GM12878 (cell line): Measurements from ENCODE around the gene GRAMD1C. TPM values are rescaled to one million over a fixed set of nuclear protein-coding genes. Genes with fewer than 3 reads are reported as not detected.

ENCODE experiments used
- ATAC-seq: fragments of 200-7000 bp; cut with Tn5 transposase; 3 replicates; pipeline ENCODE4 v1.9.1; 2020; ENCODE audit warnings: mild to moderate bottlenecking, moderate library complexity
- BruUV-seq: library from RNA; stranded (reverse); fragments of 400-500 nt; replicated peaks from 2 replicates; lab custom pipeline; 2021; lab: Mats Ljungman, UMichigan
- CTCF ChIA-PET: fragments of 300-600 bp; sonication (Branson Sonifier 250); formaldehyde crosslinking; extraction: SDS; loops from one replicate; lab custom pipeline; 2021; ENCODE audit warnings: inconsistent platforms; lab: Yijun Ruan, JAX
- POLR2A ChIA-PET: fragments of 350-600 bp; formaldehyde crosslinking; extraction: SDS; loops from one replicate; lab custom pipeline; 2021; ENCODE audit warnings: inconsistent platforms; lab: Charles Lee
- RAD21 ChIA-PET: fragments of 300-600 bp; sonication (Branson Sonifier 250); formaldehyde crosslinking; loops from one replicate; lab custom pipeline; 2023; ENCODE audit warnings: antibody characterized with exemption; ENCODE audit not compliant: unreplicated experiment; lab: Charles Lee
- SMC1A ChIA-PET: fragments of 300-600 bp; sonication (Branson Sonifier 250); formaldehyde crosslinking; loops from one replicate; lab custom pipeline; 2023; ENCODE audit not compliant: unreplicated experiment, uncharacterized antibody; lab: Charles Lee
- DNase-seq: peaks from one replicate; pipeline ENCODE4 v3.0.0-alpha.2; 2011; ENCODE audit warnings: low read depth, low spot score
- FAIRE-seq: peaks from 3 replicates; lab custom pipeline; 2011; peaks lifted over from hg19 to GRCh38; lab: Jason Lieb, UNC
- H2AFZ ChIP-seq: 2 replicates; pipeline ENCODE4 v1.6.0; 2011; ENCODE audit warnings: low read depth, low read length, control low read depth; ENCODE audit not compliant: control insufficient read depth
- H3K27ac ChIP-seq: 2 replicates; pipeline ENCODE4 v1.5.1; 2011; ENCODE audit warnings: control low read depth; ENCODE audit not compliant: control insufficient read depth, insufficient read depth
- H3K27me3 ChIP-seq, 2 experiments: replicated peaks in 1 of 2; 2 replicates each; pipeline versions ENCODE4 v1.6.0 to v1.6.1; 2011; ENCODE audit warnings: low read length in 1 of 2; ENCODE audit not compliant: control insufficient read depth in 2 of 2, insufficient read depth in 2 of 2
- H3K36me3 ChIP-seq, 2 experiments: 2 replicates each; pipeline ENCODE4 v1.5.1; 2011; ENCODE audit warnings: low read length in 1 of 2; ENCODE audit not compliant: control insufficient read depth in 2 of 2, insufficient read depth in 2 of 2
- H3K4me1 ChIP-seq: 2 replicates; pipeline ENCODE4 v1.6.1; 2011; ENCODE audit warnings: mild to moderate bottlenecking, low read length, moderate library complexity, mixed read lengths; ENCODE audit not compliant: control insufficient read depth, insufficient read depth
- H3K4me2 ChIP-seq: 2 replicates; pipeline ENCODE4 v1.6.0; 2011; ENCODE audit warnings: control low read depth; ENCODE audit not compliant: control insufficient read depth, insufficient read depth
- H3K4me3 ChIP-seq: fragments of 200-600 bp; sonication (generic); 2 replicates; pipeline ENCODE4 v1.5.1; 2016
- H3K79me2 ChIP-seq: 2 replicates; pipeline ENCODE4 v1.6.0; 2011; ENCODE audit warnings: low read length; ENCODE audit not compliant: control insufficient read depth, insufficient read depth
- H3K9ac ChIP-seq: 2 replicates; pipeline ENCODE4 v1.8.0; 2011; ENCODE audit warnings: low read length, control low read depth, mixed read lengths; ENCODE audit not compliant: control insufficient read depth, insufficient read depth
- H3K9me3 ChIP-seq: replicated peaks from 3 replicates; pipeline ENCODE4 v1.5.1; 2011; ENCODE audit warnings: mild to moderate bottlenecking, low read length; ENCODE audit not compliant: control insufficient read depth, insufficient read depth
- H4K20me1 ChIP-seq: 2 replicates; pipeline ENCODE4 v1.6.0; 2011; ENCODE audit not compliant: control insufficient read depth, insufficient read depth
- BMI1 ChIP-seq: fragments of 450-650 bp; IDR thresholded peaks from 2 replicates; pipeline ENCODE4 v1.6.1; 2016; ENCODE audit warnings: mild to moderate bottlenecking, moderate library complexity, borderline replicate concordance
- CREB1 ChIP-seq: IDR thresholded peaks from 2 replicates; pipeline ENCODE4 v1.6.1; 2012; ENCODE audit warnings: low read depth, mild to moderate bottlenecking, inconsistent platforms
- E2F8 ChIP-seq: fragments of 450-650 bp; IDR thresholded peaks from 2 replicates; pipeline ENCODE4 v1.6.1; 2018; ENCODE audit warnings: mild to moderate bottlenecking, low read depth, moderate library complexity; ENCODE audit not compliant: partially characterized antibody
- FOXK2 ChIP-seq: fragments of 450-650 bp; IDR thresholded peaks from 2 replicates; pipeline ENCODE4 v1.6.1; 2017; ENCODE audit warnings: mild to moderate bottlenecking, moderate library complexity
- NFYA ChIP-seq: IDR thresholded peaks from 2 replicates; pipeline ENCODE4 v1.6.1; 2011; ENCODE audit warnings: low read depth, mild to moderate bottlenecking, low read length, improper control_type of control experiment, borderline replicate concordance
- RCOR1 ChIP-seq: conservative IDR thresholded peaks from 2 replicates; pipeline ENCODE4 v1.6.1; 2012; ENCODE audit warnings: low read depth, low read length, improper control_type of control experiment
- REST ChIP-seq: IDR thresholded peaks from 2 replicates; pipeline ENCODE4 v1.6.1; 2012; ENCODE audit warnings: mild to moderate bottlenecking, low read depth, low read length
- SIX5 ChIP-seq: IDR thresholded peaks from 2 replicates; pipeline ENCODE4 v1.6.1; 2011; ENCODE audit warnings: mild to moderate bottlenecking, low read depth, low read length, moderate library complexity; ENCODE audit not compliant: severe bottlenecking
- SRF ChIP-seq, 2 experiments: IDR thresholded peaks; 2 replicates each; pipeline ENCODE4 v1.6.1; 2011; ENCODE audit warnings: low read depth in 2 of 2, low read length in 2 of 2, mild to moderate bottlenecking in 1 of 2, moderate library complexity in 1 of 2
- SUZ12 ChIP-seq: fragments of 200-600 bp; sonication (generic); IDR thresholded peaks from one replicate; pipeline ENCODE4 v1.6.1; 2018; ENCODE audit warnings: antibody characterized with exemption, mild to moderate bottlenecking; ENCODE audit not compliant: unreplicated experiment
- WGBS: methylation state at CpG from one replicate; pipeline ENCODE4 v1.1.6; 2016; ENCODE audit warnings: low lambda C conversion rate; ENCODE audit not compliant: insufficient replicate concordance, insufficient coverage; ENCODE audit errors: missing lambda C conversion rate; 5-methylcytosine and 5-hydroxymethylcytosine counted together
- in situ Hi-C: fragments of 300-500 bp; cut with MboI; formaldehyde crosslinking; loops from 9 replicates; pipeline ENCODE4 v1.14.3; 2018; ENCODE audit warnings: mixed read lengths
- intact Hi-C: fragments of 100-400 bp; cut with micrococcal nuclease; formaldehyde crosslinking; loops from one replicate; pipeline ENCODE4 v1.14.2; 2022; ENCODE audit not compliant: unreplicated experiment
- polyA plus RNA-seq, 11 experiments: library from polyadenylated mRNA; depleted of rRNA in 4 of 11; unstranded in 6 of 11; stranded (reverse) in 5 of 11; fragments of >200 nt; fragmentation: Nextera tagmentation in 4 of 11; fragmentation: Illumina TruSeq in 1 of 11; extraction: Ambion mirVana in 4 of 11; extraction: Trizol in 1 of 11; gene quantifications; 1 replicate in 1 of 11; 2 replicates in 10 of 11; pipeline versions ENCODE4 v1.2.1 to v1.2.3, GENCODE V29; 2011 to 2016; ENCODE audit warnings: inconsistent platforms in 2 of 11, missing spikeins in 2 of 11, low read depth in 1 of 11
- total RNA-seq, 4 experiments: library from RNA; depleted of rRNA in 3 of 4; stranded (reverse); fragments of >200 nt in 3 of 4; fragmentation: Illumina TruSeq in 1 of 4; extraction: Trizol in 1 of 4; gene quantifications; 2 replicates each; pipeline versions ENCODE4 v1.2.1 to v1.2.3, GENCODE V29; 2013 to 2021
- TF ChIP-seq, protein P1 (sequence below): IDR thresholded peaks from 2 replicates; pipeline ENCODE4 v1.6.1; 2011; ENCODE audit warnings: borderline replicate concordance, low read depth, mild to moderate bottlenecking, moderate library complexity, low read length; ENCODE audit not compliant: insufficient read depth, poor library complexity, severe bottlenecking
- TF ChIP-seq, protein P2 (sequence below): fragments of 450-650 bp; formaldehyde crosslinking; IDR thresholded peaks from 2 replicates; pipeline ENCODE4 v1.5.0; 2022; ENCODE audit warnings: mild to moderate bottlenecking, missing genetic modification characterization

The GRAMD1C gene
- total and polyA plus RNA-seq, 10 of the 15 experiments (the other 5 are each of a cell fraction or from before 2014, with no cell fraction given), result 3.2 to 9.2 (median 5.5) TPM

- RAD21 ChIA-PET, result no interaction called here
- POLR2A ChIA-PET, result no interaction called here
- FAIRE-seq, result no peak
- TF ChIP-seq SIX5 (no peak), E2F8 (no peak), REST (no peak), RCOR1 (no peak), NFYA (no peak), BMI1 (no peak), FOXK2 (no peak), CREB1 (no peak), SUZ12 (no peak), SRF (IDR thresholded peaks at IDR 0.05; ENCODE audit: low read depth in 2 of 2, low read length in 2 of 2) (no peak)
- TF ChIP-seq, protein P1, sequence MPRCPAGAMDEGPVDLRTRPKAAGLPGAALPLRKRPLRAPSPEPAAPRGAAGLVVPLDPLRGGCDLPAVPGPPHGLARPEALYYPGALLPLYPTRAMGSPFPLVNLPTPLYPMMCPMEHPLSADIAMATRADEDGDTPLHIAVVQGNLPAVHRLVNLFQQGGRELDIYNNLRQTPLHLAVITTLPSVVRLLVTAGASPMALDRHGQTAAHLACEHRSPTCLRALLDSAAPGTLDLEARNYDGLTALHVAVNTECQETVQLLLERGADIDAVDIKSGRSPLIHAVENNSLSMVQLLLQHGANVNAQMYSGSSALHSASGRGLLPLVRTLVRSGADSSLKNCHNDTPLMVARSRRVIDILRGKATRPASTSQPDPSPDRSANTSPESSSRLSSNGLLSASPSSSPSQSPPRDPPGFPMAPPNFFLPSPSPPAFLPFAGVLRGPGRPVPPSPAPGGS, result no peak
- TF ChIP-seq, protein P2, sequence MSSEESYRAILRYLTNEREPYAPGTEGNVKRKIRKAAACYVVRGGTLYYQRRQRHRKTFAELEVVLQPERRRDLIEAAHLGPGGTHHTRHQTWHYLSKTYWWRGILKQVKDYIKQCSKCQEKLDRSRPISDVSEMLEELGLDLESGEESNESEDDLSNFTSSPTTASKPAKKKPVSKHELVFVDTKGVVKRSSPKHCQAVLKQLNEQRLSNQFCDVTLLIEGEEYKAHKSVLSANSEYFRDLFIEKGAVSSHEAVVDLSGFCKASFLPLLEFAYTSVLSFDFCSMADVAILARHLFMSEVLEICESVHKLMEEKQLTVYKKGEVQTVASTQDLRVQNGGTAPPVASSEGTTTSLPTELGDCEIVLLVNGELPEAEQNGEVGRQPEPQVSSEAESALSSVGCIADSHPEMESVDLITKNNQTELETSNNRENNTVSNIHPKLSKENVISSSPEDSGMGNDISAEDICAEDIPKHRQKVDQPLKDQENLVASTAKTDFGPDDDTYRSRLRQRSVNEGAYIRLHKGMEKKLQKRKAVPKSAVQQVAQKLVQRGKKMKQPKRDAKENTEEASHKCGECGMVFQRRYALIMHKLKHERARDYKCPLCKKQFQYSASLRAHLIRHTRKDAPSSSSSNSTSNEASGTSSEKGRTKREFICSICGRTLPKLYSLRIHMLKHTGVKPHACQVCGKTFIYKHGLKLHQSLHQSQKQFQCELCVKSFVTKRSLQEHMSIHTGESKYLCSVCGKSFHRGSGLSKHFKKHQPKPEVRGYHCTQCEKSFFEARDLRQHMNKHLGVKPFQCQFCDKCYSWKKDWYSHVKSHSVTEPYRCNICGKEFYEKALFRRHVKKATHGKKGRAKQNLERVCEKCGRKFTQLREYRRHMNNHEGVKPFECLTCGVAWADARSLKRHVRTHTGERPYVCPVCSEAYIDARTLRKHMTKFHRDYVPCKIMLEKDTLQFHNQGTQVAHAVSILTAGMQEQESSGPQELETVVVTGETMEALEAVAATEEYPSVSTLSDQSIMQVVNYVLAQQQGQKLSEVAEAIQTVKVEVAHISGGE (CRISPR knock-in tag), result no peak
Measured at GRCh38 chr3:113954091-113954685, 115.6 kb downstream of the GRAMD1C start.

More at GRCh38 chr3:113954091-113954685, 115.6 kb downstream of the GRAMD1C start:
- no peak overlapping the region for H3K4me2 ChIP-seq
- intact Hi-C loops, result no loop called here
- no peaks in the 10 kb centered on the region for H4K20me1 ChIP-seq
- no peak for DNase-seq
- no peaks in the 10 kb centered on the region for H3K27me3 ChIP-seq
- WGBS, result 87% methylated on average over 8 of the region's 8 CpGs
- H2AFZ ChIP-seq, result no peak overlapping the region
- no peak overlapping the region for H3K27ac ChIP-seq
- no peaks in the 10 kb centered on the region for H3K9me3 ChIP-seq
- H3K4me3 ChIP-seq, result no peak overlapping the region
- no peak overlapping the region for H3K9ac ChIP-seq
- ChIA-PET CTCF (no interaction called here), SMC1A (no interaction called here)
- H3K4me1 ChIP-seq, result no peaks in the 10 kb centered on the region
- no TSS peak for BruUV-seq
- no peaks in the 10 kb centered on the region for H3K79me2 ChIP-seq
- in situ Hi-C loops, result no loop called here
- no peak for ATAC-seq
- no peaks in the 10 kb centered on the region for H3K36me3 ChIP-seq
